Activated T-helper 1 cell treated with anti-CD3 and anti-CD28 coated beads, Interleukin-12 subunit alpha, Interleukin-12 subunit beta, Interleukin-2, Interleukin-4 antibody, amounts not matched to agents 30 ng/mL and 10 ng/mL and 1 ng/mL, durations not matched to agents 14 hours and 24 hours and 36 hours (primary cell): ENCODE results near the gene PSMC3IP. TPM values are rescaled to one million over a fixed set of nuclear protein-coding genes. Genes with fewer than 3 reads are reported as not detected.
A peak's percentile ranks its signal among the peaks of the same experiment; 100 is the strongest.
"Not testable (repeated sequence)": the region's sequence is repeated elsewhere in the genome, so short reads cannot be mapped to it uniquely, and the experiment has no call there.

Source experiments
- DNase-seq: peaks from one replicate; pipeline ENCODE4 v3.0.0; 2021; ENCODE audit warnings: low spot score
- H3K27ac Mint-ChIP-seq: one replicate; pipeline ENCODE4 v1.8.0; 2021; ENCODE audit warnings: mild to moderate bottlenecking, mixed read lengths
- H3K27me3 Mint-ChIP-seq: one replicate; pipeline ENCODE4 v1.8.0; 2022; ENCODE audit warnings: mild to moderate bottlenecking, moderate library complexity, mixed read lengths; ENCODE audit not compliant: insufficient read depth
- H3K36me3 Mint-ChIP-seq: one replicate; pipeline ENCODE4 v1.8.0; 2021; ENCODE audit warnings: low read depth, mixed read lengths
- H3K4me1 Mint-ChIP-seq: one replicate; pipeline ENCODE4 v1.8.0; 2021; ENCODE audit warnings: low read depth, mixed read lengths
- H3K4me3 Mint-ChIP-seq: one replicate; pipeline ENCODE4 v1.8.0; 2021; ENCODE audit warnings: mild to moderate bottlenecking, moderate library complexity, mixed read lengths
- H3K9me3 Mint-ChIP-seq: one replicate; pipeline ENCODE4 v1.8.0; 2021; ENCODE audit warnings: mixed read lengths
- intact Hi-C: fragments of 100-400 bp; cut with micrococcal nuclease; formaldehyde crosslinking; loops from one replicate; pipeline ENCODE4 v1.15.1; 2024
- total RNA-seq: library from RNA; stranded (reverse); gene quantifications from 2 replicates; pipeline ENCODE4 v1.2.3, GENCODE V29; 2022

PSMC3IP gene
- total RNA-seq, 1 donor from 2014 or later, result 27.6 TPM

DNA sequence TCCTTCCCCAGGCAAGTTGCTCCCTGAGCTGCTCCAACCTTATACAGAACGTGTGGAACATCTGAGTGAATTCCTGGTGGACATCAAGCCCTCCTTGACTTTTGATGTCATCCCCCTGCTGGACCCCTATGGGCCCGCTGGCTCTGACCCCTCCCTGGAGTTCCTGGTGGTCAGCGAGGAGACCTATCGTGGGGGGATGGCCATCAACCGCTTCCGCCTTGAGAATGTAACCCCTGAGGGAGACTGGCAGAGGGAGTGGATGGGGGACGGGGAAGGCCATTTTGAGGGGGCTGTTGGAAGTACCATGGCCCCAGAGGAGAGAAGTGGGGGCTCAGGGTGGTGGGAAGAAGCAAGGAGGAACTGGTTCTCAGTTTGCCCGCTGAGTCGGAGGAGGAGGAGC, 13.6 kb downstream of the PSMC3IP start:
- Mint-ChIP-seq H3K36me3 (peaks cover 17% of the 10 kb centered on the region), H3K27me3 (no peaks in the 10 kb centered on the region), H3K27ac (no peak overlapping the region), H3K9me3 (no peaks in the 10 kb centered on the region), H3K4me3 (peak overlapping the region; percentile 87), H3K4me1 (peaks cover 37% of the 10 kb centered on the region)
- DNase-seq, result no peak
- intact Hi-C loops, result loop anchor here (10.0 kb wide), 1 partner anchor 421 kb away; the partner anchor contains the start of genes PTGES3L and RUNDC1

DNA sequence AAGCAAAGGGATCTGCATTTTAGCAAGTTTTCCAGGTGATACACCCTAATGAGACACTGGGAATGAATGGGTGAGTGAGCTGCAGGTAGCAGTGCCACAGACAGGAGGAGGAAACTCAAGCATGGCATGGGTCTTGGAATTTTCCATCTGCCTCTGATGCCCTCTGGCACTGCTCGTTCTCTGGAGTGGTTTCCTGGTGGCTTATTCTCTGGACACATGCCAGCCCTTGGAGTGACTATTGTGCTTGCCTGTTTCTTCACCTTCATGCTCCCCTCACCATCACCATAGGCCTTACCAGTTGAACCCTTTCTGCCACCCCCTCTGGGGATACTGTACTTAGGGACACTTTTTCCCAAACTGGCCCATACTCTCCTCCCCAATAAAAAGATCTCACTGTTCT, 14.0 kb downstream of the PSMC3IP start:
- H3K27ac Mint-ChIP-seq, result no peak overlapping the region
- intact Hi-C loops, result loop anchor here (10.0 kb wide), 1 partner anchor 421 kb away; the partner anchor contains the start of genes PTGES3L and RUNDC1
- no peaks in the 10 kb centered on the region for H3K27me3 Mint-ChIP-seq
- DNase-seq, result no peak
- H3K36me3 Mint-ChIP-seq, result peaks cover 15% of the 10 kb centered on the region
- H3K4me3 Mint-ChIP-seq, result peak overlapping the region; percentile 87
- H3K9me3 Mint-ChIP-seq, result no peaks in the 10 kb centered on the region
- H3K4me1 Mint-ChIP-seq, result peaks cover 33% of the 10 kb centered on the region

DNA sequence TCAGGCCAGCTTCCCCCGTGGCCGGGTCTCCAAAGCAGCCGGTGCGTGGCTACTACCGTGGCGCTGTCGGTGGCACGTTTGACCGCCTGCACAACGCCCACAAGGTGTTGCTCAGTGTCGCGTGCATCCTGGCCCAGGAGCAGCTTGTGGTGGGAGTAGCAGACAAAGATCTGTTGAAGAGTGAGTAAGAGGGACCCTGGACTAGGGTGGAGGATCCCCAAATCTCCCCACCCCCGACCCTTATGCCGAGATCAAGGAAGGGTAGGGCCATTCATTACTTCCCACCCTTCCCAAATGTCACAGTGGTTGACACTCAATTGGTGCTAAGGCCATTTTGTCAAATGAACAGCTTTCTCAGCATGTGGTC, 14.4 kb downstream of the PSMC3IP start:
- peaks cover 31% of the 10 kb centered on the region for H3K4me1 Mint-ChIP-seq
- no peaks in the 10 kb centered on the region for H3K9me3 Mint-ChIP-seq
- H3K27me3 Mint-ChIP-seq, result no peaks in the 10 kb centered on the region
- peaks cover 12% of the 10 kb centered on the region for H3K36me3 Mint-ChIP-seq
- intact Hi-C loops, result loop anchor here (10.0 kb wide), 1 partner anchor 422 kb away; the partner anchor contains the start of genes PTGES3L and RUNDC1
- DNase-seq, result no peak
- H3K27ac Mint-ChIP-seq, result no peak overlapping the region
- peak overlapping the region; percentile 87 for H3K4me3 Mint-ChIP-seq

DNA sequence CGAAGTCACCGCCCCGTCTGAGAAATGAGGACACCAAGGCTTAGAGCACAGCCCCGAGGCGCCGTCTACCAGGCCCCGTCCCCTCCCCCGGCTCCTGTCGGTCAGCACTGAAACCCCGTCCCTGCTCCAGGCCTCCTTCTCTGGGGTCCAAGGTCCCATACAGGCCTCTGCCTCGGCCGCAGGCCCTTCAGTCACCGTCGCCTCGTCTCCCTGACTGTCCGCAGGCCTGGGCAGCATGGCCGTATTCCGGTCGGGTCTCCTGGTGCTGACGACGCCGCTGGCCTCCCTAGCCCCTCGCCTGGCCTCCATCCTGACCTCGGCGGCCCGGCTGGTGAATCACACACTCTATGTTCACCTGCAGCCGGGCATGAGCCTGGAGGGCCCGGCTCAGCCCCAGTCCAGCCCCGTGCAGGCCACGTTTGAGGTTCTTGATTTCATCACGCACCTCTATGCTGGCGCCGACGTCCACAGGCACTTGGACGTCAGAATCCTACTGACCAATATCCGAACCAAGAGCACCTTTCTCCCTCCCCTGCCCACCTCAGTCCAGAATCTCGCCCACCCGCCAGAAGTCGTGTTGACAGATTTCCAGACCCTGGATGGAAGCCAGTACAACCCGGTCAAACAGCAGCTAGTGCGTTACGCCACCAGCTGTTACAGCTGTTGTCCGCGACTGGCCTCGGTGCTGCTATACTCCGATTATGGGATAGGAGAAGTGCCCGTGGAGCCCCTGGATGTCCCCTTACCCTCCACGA, 15.0 kb downstream of the PSMC3IP start:
- peak overlapping the region; percentile 87 for H3K4me3 Mint-ChIP-seq
- DNase-seq, result no peak
- peaks cover 26% of the 10 kb centered on the region for H3K4me1 Mint-ChIP-seq
- no peaks in the 10 kb centered on the region for H3K27me3 Mint-ChIP-seq
- intact Hi-C loops, result loop anchor here (1.0 to 10.0 kb wide), 2 partner anchors 15 to 422 kb away; partner anchors contain the start of genes PSMC3IP, PTGES3L and RUNDC1
- no peaks in the 10 kb centered on the region for H3K9me3 Mint-ChIP-seq
- H3K27ac Mint-ChIP-seq, result peak overlapping the region; percentile 92
- H3K36me3 Mint-ChIP-seq, result peaks cover 9% of the 10 kb centered on the region

DNA sequence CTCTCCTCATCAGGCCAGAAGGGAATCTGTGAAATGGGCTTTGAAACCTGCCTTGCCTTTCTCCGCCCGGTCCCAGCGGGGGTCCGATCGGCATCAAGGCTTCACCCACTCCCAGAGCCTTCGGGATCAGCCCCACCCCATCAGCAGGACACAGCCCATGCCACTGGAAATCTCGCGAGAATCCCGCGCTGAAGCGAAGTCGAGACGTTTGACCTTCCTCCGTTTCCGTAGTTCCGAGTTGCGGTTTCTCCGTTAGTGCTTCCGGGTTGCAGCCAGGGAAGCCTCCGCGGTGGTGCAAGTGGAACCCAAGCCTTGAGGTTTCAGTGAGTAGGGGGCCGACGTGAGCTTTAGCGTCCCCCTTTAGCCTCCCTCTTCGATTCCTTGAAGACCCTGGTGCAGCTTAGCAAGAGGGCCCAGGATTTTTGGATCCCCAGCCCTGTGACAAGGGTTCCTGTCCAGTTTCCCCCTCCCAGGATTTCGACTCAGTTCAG, 15.6 kb downstream of the PSMC3IP start, which contains the start of gene COASY:
TSS of gene COASY (plus strand) at position 252 of the 491 bp plus-strand sequence. CDS start 475 bp downstream, outside the sequence.
- Mint-ChIP-seq H3K27me3 (no peaks in the 10 kb centered on the region), H3K4me3 (peak within 1 kb of the TSS; percentile 87), H3K9me3 (no peaks in the 10 kb centered on the region), H3K27ac (peak within 1 kb of the TSS; percentile 92), H3K36me3 (peaks cover 6% of the 10 kb centered on the region), H3K4me1 (peaks cover 25% of the 10 kb centered on the region)
- intact Hi-C loops, result loop anchor here (1.0 to 10.0 kb wide), 2 partner anchors 15 to 423 kb away; partner anchors contain the start of genes PSMC3IP, PTGES3L and RUNDC1
- DNase-seq, result peak; percentile 91

DNA sequence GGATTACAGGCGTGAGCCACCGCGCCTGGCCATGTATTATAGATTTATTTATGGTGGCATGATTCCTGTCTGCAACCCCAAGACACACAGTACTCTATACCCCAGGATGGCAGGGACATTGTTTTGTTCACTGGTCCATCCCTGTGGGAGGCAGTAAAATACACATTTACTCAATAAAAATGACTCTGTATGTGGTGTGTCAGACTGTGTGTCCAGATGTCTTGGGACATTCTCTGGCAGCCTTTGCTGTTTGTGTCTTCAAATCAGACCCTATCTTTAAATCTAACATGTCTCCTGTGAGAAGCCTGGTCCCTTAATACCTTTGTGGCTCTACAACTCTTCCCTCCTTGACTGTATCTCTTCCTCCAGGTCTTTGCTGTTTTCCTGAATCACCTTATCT, 17.3 kb downstream of the PSMC3IP start:
- Mint-ChIP-seq H3K27me3 (no peaks in the 10 kb centered on the region), H3K4me3 (peak overlapping the region; percentile 52), H3K9me3 (no peaks in the 10 kb centered on the region), H3K27ac (no peak overlapping the region), H3K4me1 (peaks cover 25% of the 10 kb centered on the region), H3K36me3 (peaks cover 3% of the 10 kb centered on the region)
- no peak for DNase-seq
- intact Hi-C loops, result loop anchor here (10.0 kb wide), 1 partner anchor 425 kb away; the partner anchor contains the start of genes PTGES3L and RUNDC1

DNA sequence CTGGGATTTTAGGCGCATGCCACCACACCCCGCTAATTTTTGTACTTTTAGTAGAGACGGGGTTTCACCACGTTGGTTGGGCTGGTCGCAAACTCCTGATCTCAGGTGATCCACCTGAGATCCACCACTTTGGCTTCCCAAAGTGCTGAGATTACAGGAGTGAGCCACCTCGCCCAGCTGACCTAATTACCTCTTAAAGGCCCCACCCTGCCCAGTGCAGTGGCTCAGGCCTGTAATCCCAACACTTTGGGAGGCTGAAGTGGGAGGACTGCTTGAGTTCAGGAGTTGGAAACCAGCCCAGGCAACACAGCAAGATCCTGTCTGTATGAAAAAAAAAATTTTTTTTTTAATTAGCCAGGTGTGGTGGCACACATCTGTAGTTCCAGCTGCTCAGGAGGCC, 18.5 kb downstream of the PSMC3IP start:
- H3K27me3 Mint-ChIP-seq, result no peaks in the 10 kb centered on the region
- H3K36me3 Mint-ChIP-seq, result peaks cover 3% of the 10 kb centered on the region
- intact Hi-C loops, result no loop called here
- no peak for DNase-seq
- H3K4me3 Mint-ChIP-seq, result no peak overlapping the region
- H3K27ac Mint-ChIP-seq, result no peak overlapping the region
- no peaks in the 10 kb centered on the region for H3K9me3 Mint-ChIP-seq
- peaks cover 25% of the 10 kb centered on the region for H3K4me1 Mint-ChIP-seq

DNA sequence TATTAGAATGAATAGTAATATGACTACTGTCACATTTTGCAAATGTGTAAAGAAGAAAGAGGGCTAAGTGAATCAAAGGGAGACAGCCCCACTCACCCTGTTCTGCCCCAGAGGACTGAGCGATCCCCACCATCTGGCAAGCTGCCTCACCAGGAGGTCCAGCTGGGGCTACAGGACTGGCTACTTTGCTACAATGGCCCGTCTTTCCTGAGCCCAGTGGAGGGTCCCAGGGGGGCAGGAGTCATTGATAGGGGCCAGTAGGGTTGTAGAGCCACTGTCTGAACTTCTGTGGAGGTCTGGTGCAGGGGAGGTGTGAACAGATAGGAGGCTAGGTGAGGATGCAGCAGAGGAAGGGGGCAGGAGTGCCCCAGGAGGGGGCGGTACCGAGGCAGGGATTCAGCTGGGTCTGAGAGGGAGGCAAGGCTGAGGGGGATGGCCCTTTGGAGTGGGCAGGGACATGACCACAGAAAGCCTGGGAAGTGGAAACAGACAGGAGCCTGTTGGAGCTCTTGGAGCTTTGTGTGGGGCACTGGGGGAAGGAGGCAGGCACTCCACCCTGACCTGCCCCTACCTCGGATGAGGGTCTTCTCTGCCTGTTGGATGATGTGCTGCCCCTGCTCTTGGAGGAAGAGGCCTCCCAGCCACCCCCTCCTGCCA, 21.4 kb downstream of the PSMC3IP start:
- H3K9me3 Mint-ChIP-seq, DNase-seq, H3K4me1 Mint-ChIP-seq, H3K27ac Mint-ChIP-seq, intact Hi-C loops, H3K36me3 Mint-ChIP-seq, H3K27me3 Mint-ChIP-seq: not testable (repeated sequence)
- H3K4me3 Mint-ChIP-seq, result peak overlapping the region; percentile 94

DNA sequence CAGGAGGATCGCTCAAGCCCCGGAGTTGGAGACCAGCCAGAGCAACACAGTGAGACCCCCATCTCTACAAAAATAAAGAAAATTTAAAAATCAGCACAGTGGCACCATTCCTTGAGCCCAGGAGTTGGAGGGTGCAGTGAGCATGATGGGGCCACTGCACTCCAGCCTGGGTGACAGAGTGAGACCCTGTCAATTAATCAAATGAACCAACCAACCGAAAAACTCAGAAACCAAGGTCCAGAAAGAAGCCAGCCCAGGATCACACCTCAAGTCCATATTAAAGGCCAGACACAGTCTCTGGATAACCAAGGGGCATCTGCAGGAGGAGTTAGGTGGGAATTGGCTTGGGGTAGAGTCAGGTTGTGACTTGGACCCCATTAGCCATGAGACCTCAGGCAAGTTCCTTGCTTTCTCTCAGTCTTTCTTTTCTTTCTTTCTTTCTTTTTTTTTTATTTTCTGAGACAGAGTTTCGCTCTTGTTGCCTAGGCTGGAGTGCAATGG, 22.4 kb downstream of the PSMC3IP start:
- Mint-ChIP-seq H3K36me3 (peaks cover 1% of the 10 kb centered on the region), H3K27me3 (no peaks in the 10 kb centered on the region), H3K4me3 (peak overlapping the region; percentile 94), H3K27ac (peak overlapping the region; percentile 95), H3K9me3 (no peaks in the 10 kb centered on the region), H3K4me1 (peaks cover 6% of the 10 kb centered on the region)
- no peak for DNase-seq
- intact Hi-C loops, result no loop called here

DNA sequence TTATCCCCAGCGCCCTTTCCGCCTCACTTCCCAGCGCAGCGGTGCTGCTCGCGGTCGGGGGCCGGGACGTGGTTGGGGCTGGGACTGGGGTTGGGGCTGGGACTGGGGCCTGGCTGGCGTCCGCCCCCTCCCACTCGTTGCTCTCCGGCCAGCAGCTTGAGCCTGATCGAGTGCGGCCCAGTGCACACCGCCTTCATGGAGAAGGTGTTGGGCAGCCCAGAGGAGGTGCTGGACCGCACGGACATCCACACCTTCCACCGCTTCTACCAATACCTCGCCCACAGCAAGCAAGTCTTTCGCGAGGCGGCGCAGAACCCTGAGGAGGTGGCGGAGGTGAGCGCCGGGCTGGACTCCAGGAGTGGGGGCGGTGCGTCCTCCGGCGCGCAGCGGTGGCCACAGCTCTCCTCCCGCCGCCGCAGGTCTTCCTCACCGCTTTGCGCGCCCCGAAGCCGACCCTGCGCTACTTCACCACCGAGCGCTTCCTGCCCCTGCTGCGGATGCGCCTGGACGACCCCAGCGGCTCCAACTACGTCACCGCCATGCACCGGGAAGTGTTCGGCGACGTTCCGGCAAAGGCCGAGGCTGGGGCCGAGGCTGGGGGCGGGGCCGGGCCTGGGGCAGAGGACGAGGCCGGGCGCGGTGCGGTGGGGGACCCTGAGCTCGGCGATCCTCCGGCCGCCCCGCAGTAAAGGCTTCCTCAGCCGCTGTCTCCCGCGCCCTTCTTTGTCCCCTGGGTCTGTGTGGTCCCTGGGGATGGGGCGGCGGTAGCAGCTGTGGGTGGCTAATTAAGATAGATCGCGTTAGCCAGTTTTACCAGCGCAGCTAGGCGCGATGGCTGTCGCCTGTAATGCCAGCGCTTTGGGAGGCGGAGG, 23.0 kb downstream of the PSMC3IP start:
- Mint-ChIP-seq H3K36me3 (peaks cover 1% of the 10 kb centered on the region), H3K4me1 (peaks cover 6% of the 10 kb centered on the region), H3K27ac (peak overlapping the region; percentile 95), H3K4me3 (peak overlapping the region; percentile 94), H3K9me3 (no peaks in the 10 kb centered on the region), H3K27me3 (no peaks in the 10 kb centered on the region)
- intact Hi-C loops, result loop anchor here (1.0 kb wide), 1 partner anchor 18 kb away; the partner anchor contains the start of gene NAGLU
- peak; percentile 75 for DNase-seq

DNA sequence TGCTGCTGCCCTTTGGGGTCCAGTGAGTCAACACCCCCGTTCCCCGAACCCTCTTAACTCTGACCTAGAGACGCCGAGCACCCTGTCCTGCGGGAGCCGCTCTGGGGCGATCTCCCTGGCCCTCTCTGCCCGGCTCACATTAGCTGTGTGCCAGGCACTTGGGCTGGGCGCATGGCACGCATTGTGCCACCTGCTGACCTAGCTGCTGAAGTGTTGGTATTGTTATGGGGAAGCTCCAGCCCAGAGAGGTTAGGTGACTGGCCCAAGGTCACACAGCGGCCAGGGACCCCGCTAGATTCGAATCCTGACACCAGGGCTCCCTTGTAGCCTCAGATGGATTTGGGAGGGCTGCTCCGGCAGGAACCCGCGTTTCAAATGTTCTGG, 23.7 kb downstream of the PSMC3IP start:
- Mint-ChIP-seq H3K27me3 (no peaks in the 10 kb centered on the region), H3K9me3 (no peaks in the 10 kb centered on the region), H3K4me1 (peaks cover 12% of the 10 kb centered on the region), H3K27ac (peak overlapping the region; percentile 95), H3K4me3 (peak overlapping the region; percentile 94), H3K36me3 (peaks cover 1% of the 10 kb centered on the region)
- no peak for DNase-seq
- intact Hi-C loops, result loop anchor here (1.0 kb wide), 1 partner anchor 18 kb away; the partner anchor contains the start of gene NAGLU
